ENCODE measurements around the gene PPP6R1. TPM values are rescaled to one million over a fixed set of nuclear protein-coding genes. Genes with fewer than 3 reads are reported as not detected.
A peak's percentile ranks its signal among the peaks of the same experiment; 100 is the strongest.
"Not testable (repeated sequence)": the region's sequence is repeated elsewhere in the genome, so short reads cannot be mapped to it uniquely, and the experiment has no call there.

The PPP6R1 gene
- total RNA-seq, 4 donors from 2014 or later, result 29.4 to 47.9 (median 37.5) TPM

- H3K4me3 ChIP-seq (ENCODE audit: low read depth, poor library complexity, severe bottlenecking), result no peak overlapping the region
- TF ChIP-seq POLR2A (IDR thresholded peaks at IDR 0.05), result no peak
- no peak for TF ChIP-seq CTCF (IDR thresholded peaks at IDR 0.05)
- DNase-seq (ENCODE audit: low spot score in 2 of 2), result peak; percentile 72 to 92
- 27 to 39% methylated on average over 26 to 29 of the region's 29 CpGs for WGBS, 2 donors
- intact Hi-C loops (cut with DNase I; ENCODE audit: low total_unique reads), result no loop called here
Measured at GRCh38 chr19:55206664-55207500, 51.9 kb downstream of the PPP6R1 start.

- intact Hi-C loops (cut with DNase I; ENCODE audit: low total_unique reads); DNase-seq (ENCODE audit: low spot score in 2 of 2): not testable (repeated sequence)
- WGBS, 2 donors, result 67 to 82% methylated on average over 7 to 10 of the region's 10 CpGs
Measured at GRCh38 chr19:55202199-55202598, 56.6 kb downstream of the PPP6R1 start.

GRCh38 chr19:55199620-55200204 is 59.1 kb downstream of the PPP6R1 start:
- TF ChIP-seq POLR2A (IDR thresholded peaks at IDR 0.05), result no peak
- intact Hi-C loops (cut with DNase I; ENCODE audit: low total_unique reads), result no loop called here
- no peak overlapping the region for H3K4me3 ChIP-seq (ENCODE audit: low read depth, poor library complexity, severe bottlenecking)
- 72 to 74% methylated on average over 5 of the region's 5 CpGs for WGBS, 2 donors
- DNase-seq (ENCODE audit: low spot score in 2 of 2), result no peak

More at GRCh38 chr19:55202199-55202598, 56.6 kb downstream of the PPP6R1 start:
- H3K4me3 ChIP-seq (ENCODE audit: low read depth, poor library complexity, severe bottlenecking), result not testable (repeated sequence)

GRCh38 chr19:55198651-55199050 is 60.2 kb downstream of the PPP6R1 start:
- no peak overlapping the region for H3K4me3 ChIP-seq (ENCODE audit: low read depth, poor library complexity, severe bottlenecking)
- TF ChIP-seq POLR2A (IDR thresholded peaks at IDR 0.05) (no peak), CTCF (IDR thresholded peaks at IDR 0.05) (no peak)
- no peak for DNase-seq (ENCODE audit: low spot score in 2 of 2)
- WGBS, 2 donors, result 64 to 66% methylated on average over 5 of the region's 5 CpGs
- intact Hi-C loops (cut with DNase I; ENCODE audit: low total_unique reads), result no loop called here

GRCh38 chr19:55197528-55197927 is 61.3 kb downstream of the PPP6R1 start:
- H3K4me3 ChIP-seq (ENCODE audit: low read depth, poor library complexity, severe bottlenecking), result no peak overlapping the region
- 59 to 68% methylated on average over 4 of the region's 4 CpGs for WGBS, 2 donors
- intact Hi-C loops (cut with DNase I; ENCODE audit: low total_unique reads), result no loop called here
- TF ChIP-seq CTCF (IDR thresholded peaks at IDR 0.05) (no peak), POLR2A (IDR thresholded peaks at IDR 0.05) (no peak)
- DNase-seq (ENCODE audit: low spot score in 2 of 2), result no peak

GRCh38 chr19:55196803-55197202 is 62.0 kb downstream of the PPP6R1 start:
- H3K4me3 ChIP-seq (ENCODE audit: low read depth, poor library complexity, severe bottlenecking), result no peak overlapping the region
- TF ChIP-seq POLR2A (IDR thresholded peaks at IDR 0.05) (no peak), CTCF (IDR thresholded peaks at IDR 0.05) (no peak)
- intact Hi-C loops (cut with DNase I; ENCODE audit: low total_unique reads), result no loop called here
- DNase-seq (ENCODE audit: low spot score in 2 of 2), result no peak
- 83 to 89% methylated on average over 10 of the region's 10 CpGs for WGBS, 2 donors

All from lower leg skin (tissue), 4 donors.